HG02973 (cell line): ENCODE measurements around the gene NSUN3.

Experiments used
- ATAC-seq: cut with Tn5 transposase; IDR thresholded peaks from one replicate; pipeline ENCODE4 v1.9.1; 2021; ENCODE audit warnings: moderate library complexity; ENCODE audit not compliant: unreplicated experiment

The NSUN3 gene

GRCh38 chr3:94176988-94177745, 114.3 kb downstream of the NSUN3 start:
- ATAC-seq: no peak
